Measurements from ENCODE around the gene ZNHIT6. TPM values are rescaled to one million over a fixed set of nuclear protein-coding genes. Genes with fewer than 3 reads are reported as not detected.

Gene ZNHIT6
- total and polyA plus RNA-seq, 2 of the 8 experiments (the other 6 are each of a cell fraction or from before 2014, with no cell fraction given) = 5.9 to 17.2 TPM

- H4K8ac ChIP-seq (ENCODE audit: extremely low read depth, insufficient read depth, low read length) = no peak overlapping the region
- no peaks in the 10 kb centered on the region for H3K4me1 ChIP-seq (replicated peaks in 1 of 4; ENCODE audit: control insufficient read depth in 3 of 4, insufficient read depth in 4 of 4, low read length in 3 of 4)
- WGBS, 2 experiments (ENCODE audit: extremely low coverage in 1 of 2, insufficient coverage in 1 of 2, insufficient read length in 1 of 2, insufficient replicate concordance in 2 of 2, low coverage in 1 of 2, low lambda C conversion rate in 2 of 2, missing lambda C conversion rate in 1 of 2) = 81% methylated on average over 1 of the region's 1 CpG; no CpG with 5 or more reads in 1 of the 2 experiments
- H3K23me2 ChIP-seq (ENCODE audit: low read depth, low read length) = peaks cover 2% of the 10 kb centered on the region; the same call in 1 of the 2 replicates
- DNase-seq (ENCODE audit: low read depth in 1 of 2, low spot score in 2 of 2) (no peak), FAIRE-seq (no peak)
- no peak overlapping the region for H2BK12ac ChIP-seq (ENCODE audit: low read depth, low read length)
- H4K91ac ChIP-seq (replicated peaks; ENCODE audit: insufficient read length, low read length) = no peak overlapping the region
- H3K18ac ChIP-seq (ENCODE audit: extremely low read depth, low read length) = no peak overlapping the region
- ChIA-PET POLR2A (ENCODE audit: partially characterized antibody) (interaction anchor here (0.8 to 1.8 kb wide), 2 partner anchors 10 to 39 kb away, joined by 3 to 5 read pairs; no protein-coding TSS in a partner anchor), CTCF (ENCODE audit: partially characterized antibody) (interaction anchor here (0.9 to 1.7 kb wide), 3 partner anchors 10 to 27 kb away, joined by 3 read pairs; no protein-coding TSS in a partner anchor)
- H3K79me1 ChIP-seq (ENCODE audit: low read depth, low read length) = no peaks in the 10 kb centered on the region
- H4K20me1 ChIP-seq (replicated peaks in 1 of 2; ENCODE audit: control insufficient read depth in 1 of 2, insufficient read depth in 2 of 2, low read length in 2 of 2) = no peaks in the 10 kb centered on the region
- no peak overlapping the region for H3K4me3 ChIP-seq (ENCODE audit: extremely low read depth in 1 of 4, insufficient read depth in 2 of 4, low read depth in 3 of 4, low read length in 4 of 4)
- peaks cover 21 to 23% of the 10 kb centered on the region in 2 experiments; a peak in 3 of 4 replicates for H3K9me3 ChIP-seq (ENCODE audit: insufficient read depth in 2 of 2, low read depth in 1 of 2, low read length in 1 of 2)
- H3K4me2 ChIP-seq (ENCODE audit: insufficient read depth in 1 of 2, low read depth in 2 of 2, low read length in 2 of 2) = no peak overlapping the region
- H2BK15ac ChIP-seq (ENCODE audit: low read length) = no peak overlapping the region
- no peak overlapping the region for H3K23ac ChIP-seq (ENCODE audit: insufficient read length)
- H3K56ac ChIP-seq (replicated peaks; ENCODE audit: insufficient read length, low read depth, low read length) = no peak overlapping the region
- no peak overlapping the region for H2BK120ac ChIP-seq (replicated peaks; ENCODE audit: low read depth, low read length)
- H3K9ac ChIP-seq (replicated peaks in 1 of 4; ENCODE audit: extremely low read depth in 1 of 4, low read depth in 3 of 4, low read length in 3 of 4) = no peak overlapping the region
- H2BK5ac ChIP-seq (ENCODE audit: low read depth, low read length) = no peak overlapping the region
- no peaks in the 10 kb centered on the region for H3K79me2 ChIP-seq (ENCODE audit: control insufficient read depth in 1 of 2, insufficient read depth in 2 of 2, low read length in 2 of 2)
- H3K27ac ChIP-seq (ENCODE audit: low read depth, low read length) = no peak overlapping the region
- no peaks in the 10 kb centered on the region for H3K27me3 ChIP-seq (replicated peaks in 1 of 4; ENCODE audit: control insufficient read depth in 3 of 4, extremely low read depth in 1 of 4, insufficient read depth in 3 of 4, low read length in 3 of 4)
- no peak overlapping the region for H4K5ac ChIP-seq (ENCODE audit: insufficient read length, low read depth, low read length)
- no peak overlapping the region for H3K14ac ChIP-seq (ENCODE audit: insufficient read length)
- peaks cover 0 to 16% (median under 1%) of the 10 kb centered on the region in 4 experiments; a peak in 4 of 8 replicates for H3K36me3 ChIP-seq (ENCODE audit: control insufficient read depth in 2 of 4, insufficient read depth in 4 of 4, low read length in 3 of 4)
- no peak overlapping the region for H3K4ac ChIP-seq (replicated peaks; ENCODE audit: insufficient read length, low read depth, low read length)
- H2BK20ac ChIP-seq (ENCODE audit: low read length) = no peak overlapping the region
- TF ChIP-seq SIRT6 (IDR thresholded peaks at IDR 0.05; ENCODE audit: low read length) = no peak
- H2AFZ ChIP-seq (ENCODE audit: low read length) = no peak overlapping the region
- H2AK5ac ChIP-seq (ENCODE audit: low read depth, low read length) = no peak overlapping the region
These were observed 85.2 kb downstream of the ZNHIT6 start for GRCh38 chr1:85623061-85623471.
